ENCODE measurements around the gene OXTR. TPM values are rescaled to one million over a fixed set of nuclear protein-coding genes. Genes with fewer than 3 reads are reported as not detected.

The OXTR gene
- total RNA-seq, 1 experiment from 2014 or later, result 3.4 TPM

- Mint-ChIP-seq H3K36me3 (ENCODE audit: insufficient read depth, unreplicated experiment) (no peaks in the 10 kb centered on the region), H3K27ac (ENCODE audit: unreplicated experiment) (no peak overlapping the region), H3K4me1 (ENCODE audit: low read depth, unreplicated experiment) (no peaks in the 10 kb centered on the region), H3K9me3 (ENCODE audit: low read depth, unreplicated experiment) (no peaks in the 10 kb centered on the region), H3K4me3 (ENCODE audit: low read depth, unreplicated experiment) (no peak overlapping the region), H3K27me3 (ENCODE audit: unreplicated experiment) (peaks cover 23% of the 10 kb centered on the region)
- CTCF ChIA-PET, result interaction anchor here (0.7 kb wide), 1 partner anchor 76 kb away, joined by 3 read pairs; no protein-coding TSS in a partner anchor
- no TSS peak for BruUV-seq (replicated peaks)
- TF ChIP-seq CTCF (IDR thresholded peaks at IDR 0.05; ENCODE audit: unreplicated experiment), result no peak
- intact Hi-C loops (cut with micrococcal nuclease; ENCODE audit: unreplicated experiment), result loop anchor here (10.0 kb wide), 1 partner anchor 159 kb away; no protein-coding TSS in a partner anchor
- DNase-seq, result no peak
Measured at GRCh38 chr3:8775602-8776001, 6.2 kb upstream of the OXTR start.

- CTCF ChIA-PET, result no interaction called here
- Mint-ChIP-seq H3K27ac (ENCODE audit: unreplicated experiment) (no peak overlapping the region), H3K4me1 (ENCODE audit: low read depth, unreplicated experiment) (no peaks in the 10 kb centered on the region), H3K27me3 (ENCODE audit: unreplicated experiment) (peaks cover 23% of the 10 kb centered on the region), H3K4me3 (ENCODE audit: low read depth, unreplicated experiment) (no peak overlapping the region), H3K36me3 (ENCODE audit: insufficient read depth, unreplicated experiment) (no peaks in the 10 kb centered on the region), H3K9me3 (ENCODE audit: low read depth, unreplicated experiment) (no peaks in the 10 kb centered on the region)
- no peak for DNase-seq
- intact Hi-C loops (cut with micrococcal nuclease; ENCODE audit: unreplicated experiment), result loop anchor here (10.0 kb wide), 1 partner anchor 160 kb away; no protein-coding TSS in a partner anchor
- TF ChIP-seq CTCF (IDR thresholded peaks at IDR 0.05; ENCODE audit: unreplicated experiment), result no peak
- no TSS peak for BruUV-seq (replicated peaks)
Measured at GRCh38 chr3:8775181-8775580, 5.8 kb upstream of the OXTR start.

- no peak for DNase-seq
- peaks cover 27% of the 10 kb centered on the region for H3K27me3 Mint-ChIP-seq (ENCODE audit: unreplicated experiment)
- no peak overlapping the region for H3K27ac Mint-ChIP-seq (ENCODE audit: unreplicated experiment)
- H3K36me3 Mint-ChIP-seq (ENCODE audit: insufficient read depth, unreplicated experiment), result no peaks in the 10 kb centered on the region
- BruUV-seq (replicated peaks), result no TSS peak
- intact Hi-C loops (cut with micrococcal nuclease; ENCODE audit: unreplicated experiment), result loop anchor here (10.0 kb wide), 1 partner anchor 161 kb away; no protein-coding TSS in a partner anchor
- CTCF ChIA-PET, result no interaction called here
- no peak overlapping the region for H3K4me3 Mint-ChIP-seq (ENCODE audit: low read depth, unreplicated experiment)
- no peaks in the 10 kb centered on the region for H3K4me1 Mint-ChIP-seq (ENCODE audit: low read depth, unreplicated experiment)
- no peaks in the 10 kb centered on the region for H3K9me3 Mint-ChIP-seq (ENCODE audit: low read depth, unreplicated experiment)
- TF ChIP-seq CTCF (IDR thresholded peaks at IDR 0.05; ENCODE audit: unreplicated experiment), result no peak
Measured at GRCh38 chr3:8773941-8774542, 4.6 kb upstream of the OXTR start.

- no TSS peak for BruUV-seq (replicated peaks)
- CTCF ChIA-PET, result interaction anchor here (0.5 to 1.6 kb wide), 7 partner anchors 9 to 534 kb away, joined by 3 to 6 read pairs (median 4); no protein-coding TSS in a partner anchor
- no peak for DNase-seq
Measured at GRCh38 chr3:8768364-8769087, 887 bp downstream of the OXTR start.

More at GRCh38 chr3:8768364-8769087, 887 bp downstream of the OXTR start:
- TF ChIP-seq CTCF (IDR thresholded peaks at IDR 0.05; ENCODE audit: unreplicated experiment), result no peak
- Mint-ChIP-seq H3K27ac (ENCODE audit: unreplicated experiment) (peak overlapping the region; percentile 46), H3K9me3 (ENCODE audit: low read depth, unreplicated experiment) (no peaks in the 10 kb centered on the region), H3K4me3 (ENCODE audit: low read depth, unreplicated experiment) (peak overlapping the region; percentile 75), H3K36me3 (ENCODE audit: insufficient read depth, unreplicated experiment) (no peaks in the 10 kb centered on the region), H3K27me3 (ENCODE audit: unreplicated experiment) (peaks cover 13% of the 10 kb centered on the region), H3K4me1 (ENCODE audit: low read depth, unreplicated experiment) (peaks cover 6% of the 10 kb centered on the region)
- intact Hi-C loops (cut with micrococcal nuclease; ENCODE audit: unreplicated experiment), result loop anchor here (2.0 to 5.0 kb wide), 2 partner anchors 86 to 106 kb away; no protein-coding TSS in a partner anchor

All from Calu3 (cell line).